Pons (tissue), 1 donor: ENCODE measurements around the gene KREMEN1.
"Not testable (repeated sequence)": the region's sequence is repeated elsewhere in the genome, so short reads cannot be mapped to it uniquely, and the experiment has no call there.

Experiments
- DNase-seq: peaks from one replicate; pipeline ENCODE4 v3.0.0-alpha.2; 2016; ENCODE audit warnings: low spot score

The KREMEN1 gene

DNA sequence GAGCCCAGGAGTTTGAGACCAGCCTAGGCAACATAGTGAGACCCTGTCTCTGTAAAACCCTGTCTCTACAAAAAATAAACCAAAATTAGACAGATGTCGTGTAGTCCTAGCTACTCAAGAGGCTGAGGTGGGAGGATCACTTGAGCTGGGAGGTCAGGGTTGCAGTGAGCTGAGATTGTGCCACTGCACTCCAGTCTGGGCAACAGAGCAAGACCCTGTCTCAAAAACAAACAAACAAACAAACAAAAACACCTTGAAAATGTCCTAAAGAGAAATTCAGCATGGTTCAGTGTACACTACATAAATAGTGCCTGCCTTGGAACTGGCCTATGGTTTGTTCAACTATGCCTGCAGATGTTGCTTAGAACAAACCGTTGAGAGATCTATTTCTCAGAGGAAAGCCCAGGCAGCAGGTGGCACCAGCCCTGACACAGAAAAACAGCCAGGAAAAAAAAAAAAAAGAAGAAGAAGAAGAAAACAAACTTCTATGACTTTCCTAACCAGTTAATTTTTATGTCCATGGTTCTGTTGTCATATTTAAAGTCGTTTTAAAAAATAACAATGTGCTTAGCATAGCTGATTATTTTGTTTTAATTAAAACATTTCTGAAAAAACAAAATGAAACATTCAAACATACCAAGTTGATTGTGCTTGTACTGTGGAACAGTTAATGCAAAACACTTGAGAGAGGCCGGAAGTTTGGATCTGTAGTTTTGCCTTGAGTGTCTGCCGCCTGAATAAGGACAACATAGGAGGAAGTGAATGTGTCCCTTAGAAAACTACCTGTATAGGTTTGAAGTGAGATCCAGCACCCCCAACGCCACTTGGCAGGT lies 5.4 kb downstream of the KREMEN1 start:
- no peak for DNase-seq

DNA sequence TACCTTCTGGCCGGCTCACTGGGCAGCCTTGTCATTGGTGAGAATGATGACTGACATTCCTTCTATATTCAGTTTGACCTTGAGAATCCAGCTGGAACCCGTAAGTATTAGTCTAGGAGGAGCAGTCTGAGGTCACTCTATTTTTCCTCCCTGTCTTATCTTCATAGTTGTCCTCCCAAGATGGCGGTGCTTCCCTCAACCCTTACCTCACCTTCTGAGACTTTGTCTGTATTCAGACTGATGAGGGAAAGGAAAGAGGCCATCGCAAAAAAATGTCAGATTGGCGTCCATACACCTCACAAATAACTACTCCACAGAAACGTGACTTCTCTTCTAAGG lies 6.0 kb downstream of the KREMEN1 start:
- no peak for DNase-seq

DNA sequence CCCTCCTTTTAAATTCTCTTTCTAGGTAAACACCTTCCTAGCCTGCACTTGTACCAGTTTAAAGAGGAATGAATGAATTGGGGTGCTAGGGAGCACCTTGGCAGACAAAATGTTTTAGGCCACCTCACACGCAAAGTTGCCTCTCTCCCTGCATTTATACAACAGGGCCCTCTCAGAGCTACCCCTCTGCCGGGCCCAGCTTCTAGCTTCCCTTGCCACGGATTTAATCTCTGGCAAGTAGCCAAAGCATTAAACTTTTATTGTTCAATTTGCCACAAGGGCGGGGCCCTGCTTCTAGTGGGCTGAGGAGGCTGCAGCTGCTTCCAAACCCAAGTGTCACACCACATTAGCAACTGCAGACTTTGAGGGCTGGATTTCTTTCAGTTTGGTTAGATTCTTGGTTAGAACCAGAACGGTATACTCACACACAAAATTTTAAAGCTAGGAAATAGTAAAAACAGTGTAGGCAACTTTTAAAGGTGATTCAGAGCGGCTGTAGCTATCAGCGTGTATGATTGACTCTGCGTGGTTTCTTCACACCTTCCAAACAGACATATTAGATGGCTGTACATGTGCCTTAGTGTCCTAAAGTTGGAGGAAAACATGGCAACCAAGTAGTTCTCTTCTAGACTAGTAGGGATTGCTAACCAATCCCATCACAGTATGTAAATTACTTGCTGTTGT lies 6.5 kb downstream of the KREMEN1 start:
- no peak for DNase-seq

DNA sequence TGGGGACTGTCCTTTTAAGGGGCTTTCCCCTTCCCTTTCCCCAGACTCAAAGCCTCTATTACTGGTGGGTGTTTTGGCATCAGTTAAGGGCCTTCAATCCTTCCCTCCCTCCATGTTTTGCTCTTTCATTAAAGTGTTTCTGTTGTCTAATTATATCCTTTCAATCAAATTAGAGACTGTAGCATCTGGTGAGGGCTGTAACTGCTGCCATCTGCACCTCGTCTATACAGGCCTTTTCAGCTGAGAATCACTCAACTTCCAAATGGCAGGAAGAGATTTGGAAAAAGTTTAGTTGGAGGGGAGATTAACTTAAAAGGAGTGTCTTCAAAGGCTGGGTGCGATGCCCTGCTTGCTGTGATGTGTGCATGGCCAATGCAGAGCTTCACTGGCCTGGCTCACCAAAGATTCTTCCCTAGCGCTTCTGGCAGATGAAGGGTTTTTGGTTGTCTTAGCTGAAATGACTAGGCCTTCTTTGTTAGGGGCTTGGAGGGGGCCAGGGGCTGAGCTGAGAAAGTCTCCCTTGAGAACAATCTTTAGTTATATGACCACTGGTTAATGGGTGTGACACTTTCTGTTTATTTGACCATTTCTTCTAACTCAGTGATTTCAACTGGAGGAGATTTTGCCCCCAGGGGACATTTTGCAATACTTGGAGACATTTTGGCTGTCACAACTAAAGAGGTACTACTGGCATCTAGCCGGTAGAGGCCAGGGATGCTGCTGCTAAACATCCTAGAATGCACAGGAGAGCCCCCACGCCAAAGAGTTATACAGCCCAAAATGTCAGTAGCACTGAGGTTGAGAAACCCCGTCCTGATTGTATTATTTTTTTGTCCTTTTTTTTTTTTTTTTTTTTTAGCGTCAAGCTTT lies 7.5 kb downstream of the KREMEN1 start:
- no peak for DNase-seq

DNA sequence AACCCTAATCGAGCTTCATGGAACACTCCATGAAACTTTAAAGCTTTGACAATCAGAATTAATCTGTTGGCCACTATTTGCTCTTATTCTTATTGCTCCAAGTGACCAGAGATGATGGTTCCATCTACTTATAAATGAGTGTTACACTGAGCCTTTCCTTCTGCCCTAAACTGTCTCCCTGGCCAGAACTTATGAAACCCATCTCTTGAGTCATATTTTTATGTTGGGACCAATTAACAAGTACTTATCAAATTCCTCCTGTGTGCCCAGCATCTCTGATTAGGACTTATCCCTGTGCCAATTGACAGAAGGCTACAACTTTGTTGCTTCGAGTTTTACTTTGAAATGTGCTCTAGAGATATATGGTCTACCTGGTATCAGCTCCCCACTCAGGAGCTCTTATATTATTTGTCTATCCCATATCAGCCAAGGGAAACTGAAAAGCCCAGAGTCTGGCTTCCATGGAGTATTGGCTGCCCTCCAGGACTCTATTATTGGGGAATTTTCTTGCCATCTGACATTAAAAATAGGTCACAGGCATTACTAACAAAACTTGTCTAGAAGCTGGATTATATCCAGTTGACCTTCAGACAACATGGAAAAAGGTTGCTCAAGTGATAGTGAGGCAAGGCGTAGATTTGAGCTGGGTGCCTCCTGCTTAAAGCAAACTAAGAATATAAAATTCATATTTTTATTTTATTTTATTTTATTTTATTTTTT lies 8.8 kb downstream of the KREMEN1 start:
- DNase-seq = no peak

DNA sequence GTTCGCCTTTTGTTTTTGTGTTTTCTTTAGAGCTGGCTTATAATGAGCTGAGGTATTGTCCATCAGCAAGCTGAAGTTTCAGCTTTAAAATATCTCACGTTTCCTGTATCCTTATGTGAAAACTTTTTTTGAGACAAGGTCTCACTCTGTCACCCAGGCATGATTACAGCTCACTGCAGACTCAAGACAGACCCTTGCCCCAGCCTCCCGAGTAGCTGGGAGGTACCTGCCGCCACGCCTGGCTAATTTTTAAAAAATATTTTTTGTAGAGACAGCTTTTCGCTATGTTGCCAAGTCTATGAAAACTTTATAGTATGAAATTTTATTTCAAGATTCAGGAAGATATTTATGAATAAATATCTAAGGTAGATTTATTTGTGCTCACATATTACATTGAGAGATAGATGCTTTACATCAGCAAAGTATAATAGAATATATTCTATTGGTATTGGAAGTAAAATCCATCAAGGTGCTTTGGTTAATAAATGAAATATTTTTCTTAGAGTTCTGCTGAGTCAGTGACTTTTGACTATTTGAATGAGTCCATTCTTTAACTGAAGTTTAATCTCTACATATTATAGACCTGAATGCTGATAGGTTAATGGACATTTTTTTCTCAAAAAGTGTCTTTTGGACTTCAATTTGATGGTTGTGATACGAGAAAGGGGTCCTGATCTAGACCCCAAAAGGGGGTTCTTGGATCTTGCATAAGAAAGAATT lies 10.2 kb downstream of the KREMEN1 start:
- DNase-seq = no peak

DNA sequence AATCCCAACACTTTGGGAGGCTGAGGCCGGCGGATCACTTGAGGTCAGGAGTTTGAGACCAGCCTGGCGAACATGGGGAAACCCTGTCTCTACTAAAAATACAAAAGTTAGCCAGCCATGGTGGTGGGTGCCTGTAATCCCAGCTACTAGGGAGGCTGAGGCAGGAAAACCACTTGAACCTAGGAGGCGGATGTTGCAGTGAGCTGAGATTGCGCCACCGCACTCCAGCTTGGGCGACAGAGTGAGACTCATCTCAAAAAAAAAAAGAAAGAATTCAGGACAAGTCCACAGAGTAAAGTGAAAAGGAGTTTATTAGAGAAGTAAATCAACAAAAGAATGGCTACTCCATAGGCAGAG lies 10.7 kb downstream of the KREMEN1 start:
- DNase-seq = not testable (repeated sequence)

DNA sequence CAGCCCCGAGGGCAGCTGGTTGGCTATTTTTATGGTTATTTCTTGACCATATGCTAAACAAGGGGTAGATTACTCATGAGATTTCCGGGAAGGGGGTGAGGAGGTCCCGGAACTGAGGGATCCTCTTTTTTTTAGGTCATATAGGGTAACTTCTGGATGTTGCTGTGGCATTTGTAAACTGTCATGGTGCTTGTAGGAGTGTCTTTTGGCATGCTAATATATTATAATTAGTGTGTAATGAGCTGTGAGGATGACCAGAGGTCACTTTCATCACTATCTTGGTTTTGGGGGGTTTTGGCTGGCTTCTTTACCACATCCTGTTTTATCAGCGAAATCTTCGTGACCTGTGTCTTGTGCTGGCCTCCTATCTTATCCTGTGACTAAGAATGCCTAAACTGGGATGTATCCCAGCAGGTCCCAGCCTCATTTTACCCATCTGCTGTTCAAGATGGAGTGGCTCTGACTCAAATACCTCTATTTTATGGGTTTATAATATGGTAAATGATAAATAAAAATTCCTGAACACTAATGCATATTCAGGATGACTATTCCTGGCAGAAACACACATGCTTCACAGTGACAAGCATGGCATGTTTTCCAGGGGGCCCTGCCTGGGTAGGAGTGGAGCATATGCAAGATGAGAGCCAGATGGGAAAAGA lies 11.2 kb downstream of the KREMEN1 start:
- no peak for DNase-seq

DNA sequence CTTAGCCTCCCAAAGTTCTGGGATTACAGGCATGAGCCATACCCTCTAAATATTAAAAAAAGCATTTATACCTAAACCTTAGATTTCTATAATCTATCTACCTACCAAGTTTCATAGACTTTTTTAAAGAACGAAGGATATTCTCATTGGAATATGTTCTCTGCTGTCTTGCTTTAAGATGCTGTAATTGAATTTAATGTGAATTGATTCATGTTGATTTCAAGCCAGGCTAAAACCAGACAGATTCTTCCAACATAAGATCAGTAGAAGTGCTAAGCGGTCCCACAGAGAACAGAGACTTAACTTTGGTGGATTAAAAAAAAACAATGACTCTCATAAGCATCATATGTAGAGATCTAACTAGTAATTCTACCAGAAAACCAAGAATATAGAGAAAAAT lies 14.2 kb downstream of the KREMEN1 start:
- DNase-seq = no peak

DNA sequence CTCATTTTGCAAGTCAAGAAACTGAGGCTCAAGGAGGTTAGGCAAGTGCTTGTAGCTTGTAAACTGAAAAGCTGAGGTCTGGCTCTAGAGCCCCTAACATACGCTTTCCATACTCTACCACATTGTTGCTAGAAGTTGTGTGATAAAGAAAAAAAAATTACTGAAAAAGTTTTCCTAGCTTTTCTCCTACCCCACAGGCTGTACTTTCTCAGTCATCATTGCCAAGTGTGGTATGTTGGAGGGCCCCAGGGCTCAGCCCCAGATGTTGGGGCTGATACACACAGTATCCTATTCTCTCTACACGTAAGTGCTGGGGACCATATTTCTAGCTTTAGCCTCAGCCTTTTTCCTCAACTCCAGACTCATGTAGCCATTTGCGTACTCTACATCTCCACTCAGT lies 16.0 kb downstream of the KREMEN1 start:
- no peak for DNase-seq

DNA sequence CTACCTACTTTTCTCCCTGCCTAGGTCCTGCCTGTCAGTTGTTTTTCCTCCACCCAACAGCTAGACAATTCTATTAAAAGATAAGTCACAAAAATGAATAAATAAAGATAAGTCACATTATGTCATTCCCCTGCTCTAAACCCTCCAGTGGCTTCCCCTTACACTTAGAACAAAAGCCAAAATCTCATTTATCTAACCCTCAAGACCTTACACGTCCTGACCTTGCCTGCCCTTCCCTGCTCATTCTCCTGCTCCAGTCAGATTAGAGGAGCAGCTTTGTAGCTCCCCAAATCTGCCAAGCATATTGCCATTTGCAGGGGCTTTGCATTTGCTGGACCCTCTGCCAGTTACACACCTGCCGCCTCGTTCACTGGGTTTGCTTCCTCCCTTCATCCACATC lies 16.7 kb downstream of the KREMEN1 start:
- no peak for DNase-seq

DNA sequence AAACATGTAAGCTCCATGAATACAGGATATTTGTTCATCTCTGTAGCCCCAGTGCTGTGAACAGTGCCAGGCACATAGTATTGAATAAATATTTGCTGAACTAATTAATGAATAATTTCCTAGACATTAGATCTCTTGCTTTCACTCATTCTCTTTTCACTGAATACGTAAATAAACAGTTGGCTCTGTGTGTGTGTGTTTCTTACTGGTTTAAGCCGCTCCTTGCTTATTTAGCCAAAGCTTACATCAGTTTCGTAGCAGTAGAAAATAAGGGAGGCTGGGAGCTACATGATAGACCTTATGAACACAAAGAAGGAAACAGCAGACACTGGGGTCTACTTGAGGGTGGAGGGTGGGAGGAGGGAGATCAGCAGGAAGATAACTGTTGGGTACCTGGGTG lies 17.2 kb downstream of the KREMEN1 start:
- no peak for DNase-seq

DNA sequence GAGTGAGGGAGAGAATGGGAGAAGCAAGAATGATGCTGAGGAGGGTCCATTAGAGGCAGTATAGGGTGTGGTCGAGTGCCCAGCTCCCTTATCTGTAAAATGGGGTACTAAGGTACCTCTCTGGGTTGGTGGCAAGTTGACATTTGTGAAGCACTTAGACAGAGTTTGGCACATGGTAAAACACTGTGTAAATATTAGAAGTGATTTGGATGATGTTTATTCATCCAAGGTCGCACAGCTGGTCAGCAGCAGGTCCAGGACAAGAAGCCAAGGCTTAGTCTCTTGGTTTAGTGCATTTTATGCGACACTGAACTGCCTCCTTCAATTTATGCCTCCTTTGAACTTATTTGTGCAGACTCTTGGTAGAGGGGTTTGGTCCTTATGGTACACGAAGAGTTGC lies 19.4 kb downstream of the KREMEN1 start:
- no peak for DNase-seq

DNA sequence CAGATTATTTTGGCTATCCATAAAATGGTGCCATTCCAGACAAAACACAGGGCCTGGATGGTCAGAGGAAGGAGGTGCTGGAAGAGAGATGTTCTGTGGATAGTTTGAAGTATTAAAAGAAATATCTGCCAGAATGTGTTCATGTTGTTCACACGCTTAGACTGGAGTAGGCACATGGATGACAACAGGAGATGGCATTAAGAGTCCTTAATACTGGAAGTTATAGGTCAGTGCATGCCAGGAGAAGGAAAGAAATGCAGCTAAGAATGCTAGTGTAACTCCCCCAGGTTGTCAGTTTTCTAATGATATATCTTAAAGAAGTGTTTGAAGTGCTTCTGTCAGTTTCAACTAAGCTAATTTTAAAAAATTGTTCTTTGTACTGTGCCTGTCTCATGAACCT lies 20.2 kb downstream of the KREMEN1 start:
- DNase-seq = no peak

DNA sequence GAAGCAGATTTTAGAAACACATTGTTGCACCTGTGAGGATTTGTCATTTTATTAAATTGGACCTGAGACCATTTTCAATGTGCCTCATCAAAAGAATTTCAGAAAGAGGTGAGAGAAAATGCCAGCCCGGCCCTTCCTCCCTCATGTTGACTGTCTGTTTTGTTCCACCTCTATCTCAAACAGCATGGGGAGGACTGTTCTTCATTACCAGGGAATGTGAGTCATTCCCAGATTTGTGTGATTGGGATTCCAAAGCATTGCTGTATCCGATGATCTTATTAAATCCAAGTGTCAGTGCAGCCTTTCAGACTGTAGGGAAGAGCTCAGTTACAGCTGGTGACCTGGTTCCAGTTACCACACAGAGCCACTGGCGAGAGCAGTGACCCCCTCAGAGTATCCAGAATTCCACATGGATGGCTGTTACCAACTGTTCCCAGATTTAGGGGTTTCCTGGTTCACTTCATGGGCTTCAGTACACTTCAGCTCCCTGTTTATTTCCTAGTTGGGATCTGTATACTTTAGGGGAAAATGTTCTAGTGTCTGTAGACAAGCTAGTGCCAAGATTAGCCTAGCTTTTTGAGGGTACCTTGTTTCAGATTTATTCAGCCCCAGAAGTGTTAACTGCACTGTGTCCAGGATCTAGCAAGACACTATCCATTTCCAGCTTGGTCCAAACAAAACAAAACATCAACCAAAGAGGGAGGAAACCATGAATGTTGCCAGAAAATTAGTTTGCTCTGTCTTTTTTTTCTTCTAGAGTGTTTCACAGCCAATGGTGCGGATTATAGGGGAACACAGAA lies 20.9 kb downstream of the KREMEN1 start:
- no peak for DNase-seq

DNA sequence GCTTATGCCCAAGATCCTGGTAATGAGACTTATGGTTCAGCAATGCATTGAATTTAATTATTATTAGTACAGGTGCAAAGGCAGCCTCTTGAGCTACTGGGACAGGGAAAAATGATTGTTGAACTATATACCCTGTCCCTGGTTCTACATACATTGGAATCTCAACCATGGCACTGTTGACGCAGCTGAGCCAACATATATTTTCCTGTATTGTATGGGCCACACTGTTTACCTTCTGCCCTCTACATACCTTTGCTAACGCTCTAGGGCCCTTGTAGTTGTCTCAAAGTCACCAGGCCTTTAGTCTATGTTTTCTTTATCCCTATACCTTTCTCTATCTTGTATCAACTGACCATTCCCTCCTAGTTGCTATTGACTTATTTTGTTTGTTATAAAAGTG lies 22.6 kb downstream of the KREMEN1 start:
- no peak for DNase-seq

DNA sequence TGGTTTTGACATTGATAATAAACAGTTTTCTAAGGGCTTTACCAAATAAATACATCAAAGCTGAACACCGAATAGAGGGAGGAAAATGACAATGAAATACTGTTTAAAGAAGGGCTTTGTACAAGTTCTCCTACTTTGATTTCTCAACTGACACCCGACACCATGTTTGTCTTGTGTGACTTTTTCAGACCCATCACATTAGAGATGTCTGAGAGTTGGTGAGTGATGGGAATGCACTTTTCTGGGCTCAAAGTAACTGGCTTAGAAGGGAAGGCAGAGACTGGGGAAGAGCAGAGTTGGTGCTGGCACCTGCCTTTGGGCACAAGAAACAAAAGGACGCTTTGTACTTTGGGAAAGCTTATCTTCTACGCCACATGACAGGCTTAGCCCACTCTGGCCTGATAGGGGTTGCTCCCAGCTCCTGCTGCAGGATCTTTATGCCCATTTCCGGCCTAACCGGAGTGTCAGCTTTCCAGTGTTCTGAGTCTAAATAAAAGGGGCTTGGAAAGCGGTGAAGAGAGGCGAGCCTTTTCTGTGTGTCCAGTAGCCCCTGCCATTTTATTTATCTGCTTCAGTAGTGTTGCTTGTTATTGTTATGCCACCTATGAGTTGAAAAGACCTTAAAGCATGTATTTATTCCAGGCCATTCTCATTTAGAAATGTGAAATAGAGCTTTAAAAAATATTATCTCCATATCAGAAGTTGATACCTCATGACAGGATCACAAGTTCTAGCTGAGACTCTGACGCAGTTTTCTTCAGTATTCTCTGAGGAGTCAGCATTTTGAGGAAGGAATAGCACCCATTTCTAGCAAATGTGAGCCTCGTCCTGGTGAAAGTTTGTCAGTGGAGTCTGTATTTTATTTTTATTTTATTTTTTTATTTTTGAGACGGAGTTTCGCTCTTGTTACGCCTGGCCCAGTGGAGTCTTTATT lies 24.2 kb downstream of the KREMEN1 start:
- peak; percentile 71 for DNase-seq

DNA sequence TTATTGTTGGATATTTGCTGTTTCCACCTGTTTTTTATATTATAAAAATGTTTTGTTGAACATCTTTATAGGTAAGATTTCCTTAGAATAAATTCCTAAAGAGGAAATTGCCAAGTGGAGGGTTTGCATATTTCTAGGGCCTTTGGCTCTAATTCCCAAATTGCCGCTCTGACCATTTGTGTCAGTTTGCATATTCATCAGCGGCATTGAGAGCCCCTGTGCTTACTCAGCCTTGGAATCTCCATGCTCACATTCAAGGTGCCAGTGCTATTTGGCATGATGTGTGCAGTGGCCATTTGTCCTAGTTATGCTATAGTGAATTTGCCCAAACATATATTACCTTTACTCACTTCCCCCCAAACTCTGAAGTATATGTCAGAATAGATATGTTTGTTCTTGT lies 25.5 kb downstream of the KREMEN1 start:
- no peak for DNase-seq

DNA sequence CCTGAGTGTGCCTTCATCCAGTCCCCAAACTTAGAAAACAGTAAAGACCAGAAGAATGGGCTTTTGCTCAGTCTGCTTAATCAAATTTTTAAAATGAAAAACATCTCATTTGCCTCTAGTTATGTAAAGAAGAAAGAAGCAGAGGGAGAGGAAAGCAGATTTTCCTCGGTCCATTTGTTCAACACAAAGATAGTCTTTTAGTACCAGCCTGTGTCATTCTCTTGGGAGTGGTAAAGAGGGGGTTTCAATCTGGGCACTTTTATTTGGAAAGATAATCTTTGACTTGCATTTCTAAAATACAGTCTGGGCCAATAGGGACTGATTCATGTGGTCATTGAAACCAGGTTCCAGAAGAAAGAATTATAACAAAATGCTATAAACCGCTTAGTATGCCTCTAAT lies 29.5 kb downstream of the KREMEN1 start:
- DNase-seq = peak; percentile 29
